AG10803 (cell line): Measurements from ENCODE around the gene EBF3.
"Not testable (repeated sequence)": the region's sequence is repeated elsewhere in the genome, so short reads cannot be mapped to it uniquely, and the experiment has no call there.

Source experiments
- DNase-seq: peaks from one replicate; pipeline ENCODE4 v3.0.0; 2010; ENCODE audit warnings: low read depth
- H3K4me3 ChIP-seq: 2 replicates; pipeline ENCODE4 v1.5.1; 2011; ENCODE audit warnings: mild to moderate bottlenecking, low read length, control low read depth
- TF ChIP-seq, protein P1 (sequence below): conservative IDR thresholded peaks from 2 replicates; pipeline ENCODE4 v1.5.1; 2011; ENCODE audit warnings: mild to moderate bottlenecking, low read length, control low read depth, inconsistent platforms

Gene EBF3

DNA sequence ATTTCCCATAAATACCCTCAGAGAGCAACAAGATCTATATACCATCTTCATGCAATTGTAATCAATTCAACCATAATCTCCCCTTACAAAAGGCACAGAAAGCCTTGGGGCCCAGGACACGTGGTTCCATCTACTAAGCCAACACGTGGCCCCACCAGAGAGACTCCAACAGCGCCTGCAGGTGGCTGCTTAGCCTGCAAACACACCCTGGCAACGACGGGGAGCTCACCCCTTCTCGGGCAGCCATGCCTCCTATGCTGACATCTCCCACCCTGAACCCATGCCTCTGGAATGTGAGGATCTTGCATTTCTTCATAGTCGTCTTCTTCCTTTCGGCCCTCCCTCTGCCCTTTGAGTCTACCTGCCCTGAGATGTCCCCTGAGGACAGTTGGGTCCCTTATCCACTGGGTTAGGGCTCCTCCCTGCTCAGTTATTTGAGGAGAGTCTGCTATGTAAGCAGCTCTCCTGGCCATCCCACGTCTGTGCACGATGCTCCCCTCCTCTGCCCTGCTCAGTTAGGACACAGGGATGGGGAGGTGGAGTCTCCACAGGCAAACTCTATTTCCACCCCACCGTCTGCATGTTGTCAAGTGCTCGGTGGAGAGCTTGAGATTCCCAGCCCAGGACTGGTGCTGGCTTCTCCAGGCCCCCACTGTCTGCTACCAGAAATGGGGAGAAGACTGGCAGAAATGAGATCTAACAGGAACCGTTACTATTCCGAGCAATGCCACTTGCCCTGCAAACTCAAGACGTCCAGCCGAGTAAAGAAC is 36.5 kb downstream of the EBF3 start:
- TF ChIP-seq, protein P1, sequence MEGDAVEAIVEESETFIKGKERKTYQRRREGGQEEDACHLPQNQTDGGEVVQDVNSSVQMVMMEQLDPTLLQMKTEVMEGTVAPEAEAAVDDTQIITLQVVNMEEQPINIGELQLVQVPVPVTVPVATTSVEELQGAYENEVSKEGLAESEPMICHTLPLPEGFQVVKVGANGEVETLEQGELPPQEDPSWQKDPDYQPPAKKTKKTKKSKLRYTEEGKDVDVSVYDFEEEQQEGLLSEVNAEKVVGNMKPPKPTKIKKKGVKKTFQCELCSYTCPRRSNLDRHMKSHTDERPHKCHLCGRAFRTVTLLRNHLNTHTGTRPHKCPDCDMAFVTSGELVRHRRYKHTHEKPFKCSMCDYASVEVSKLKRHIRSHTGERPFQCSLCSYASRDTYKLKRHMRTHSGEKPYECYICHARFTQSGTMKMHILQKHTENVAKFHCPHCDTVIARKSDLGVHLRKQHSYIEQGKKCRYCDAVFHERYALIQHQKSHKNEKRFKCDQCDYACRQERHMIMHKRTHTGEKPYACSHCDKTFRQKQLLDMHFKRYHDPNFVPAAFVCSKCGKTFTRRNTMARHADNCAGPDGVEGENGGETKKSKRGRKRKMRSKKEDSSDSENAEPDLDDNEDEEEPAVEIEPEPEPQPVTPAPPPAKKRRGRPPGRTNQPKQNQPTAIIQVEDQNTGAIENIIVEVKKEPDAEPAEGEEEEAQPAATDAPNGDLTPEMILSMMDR = no peak
- no peak overlapping the region for H3K4me3 ChIP-seq
- DNase-seq = no peak

DNA sequence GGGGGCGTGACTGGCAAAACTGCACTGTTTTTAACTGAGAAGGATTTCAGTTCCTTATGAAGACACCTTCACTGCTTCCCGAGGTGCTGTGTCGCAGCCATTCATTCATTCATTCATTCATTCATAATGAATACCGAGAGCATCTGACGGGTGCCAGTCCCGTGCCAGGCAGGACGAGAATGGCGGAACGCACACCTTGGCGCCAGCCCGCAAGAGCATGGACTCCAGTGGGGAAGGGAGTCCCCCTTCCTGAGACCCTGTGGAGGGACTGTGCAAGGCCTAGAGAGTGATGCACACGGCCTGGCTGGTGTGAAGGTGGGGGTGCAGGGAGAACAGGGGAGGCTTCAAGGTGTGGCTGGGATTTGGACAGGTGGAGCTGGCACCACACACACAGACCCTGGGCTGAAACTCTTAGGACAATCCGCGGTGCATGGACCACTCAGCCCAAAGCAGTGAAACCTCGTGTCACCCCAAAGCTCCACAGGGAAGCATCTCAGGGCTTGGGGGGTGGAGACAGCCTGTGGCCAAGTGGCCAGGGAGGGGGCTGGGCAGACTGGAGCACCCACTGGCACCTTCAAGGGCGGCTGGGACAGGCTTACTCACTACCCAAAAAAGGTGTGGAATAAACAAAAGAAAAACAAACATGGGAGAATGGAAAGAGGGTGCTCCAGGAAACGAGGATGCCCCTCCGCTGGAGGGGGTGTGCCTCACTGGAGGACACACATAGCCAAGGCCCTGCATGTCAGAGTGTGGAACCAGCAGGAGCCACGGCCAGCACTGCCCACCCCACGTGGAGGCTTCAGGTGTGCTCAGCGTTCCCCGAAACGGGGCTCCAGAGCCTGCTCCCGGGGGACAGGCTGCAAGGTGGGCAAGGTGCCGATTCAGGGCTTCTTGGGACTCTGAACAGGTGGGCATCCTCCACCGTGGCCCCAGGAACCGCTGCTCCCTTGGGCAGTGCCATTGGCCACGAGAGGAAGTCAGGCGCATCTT is 37.7 kb downstream of the EBF3 start:
- H3K4me3 ChIP-seq = no peak overlapping the region
- TF ChIP-seq, protein P1 = no peak
- DNase-seq = no peak

DNA sequence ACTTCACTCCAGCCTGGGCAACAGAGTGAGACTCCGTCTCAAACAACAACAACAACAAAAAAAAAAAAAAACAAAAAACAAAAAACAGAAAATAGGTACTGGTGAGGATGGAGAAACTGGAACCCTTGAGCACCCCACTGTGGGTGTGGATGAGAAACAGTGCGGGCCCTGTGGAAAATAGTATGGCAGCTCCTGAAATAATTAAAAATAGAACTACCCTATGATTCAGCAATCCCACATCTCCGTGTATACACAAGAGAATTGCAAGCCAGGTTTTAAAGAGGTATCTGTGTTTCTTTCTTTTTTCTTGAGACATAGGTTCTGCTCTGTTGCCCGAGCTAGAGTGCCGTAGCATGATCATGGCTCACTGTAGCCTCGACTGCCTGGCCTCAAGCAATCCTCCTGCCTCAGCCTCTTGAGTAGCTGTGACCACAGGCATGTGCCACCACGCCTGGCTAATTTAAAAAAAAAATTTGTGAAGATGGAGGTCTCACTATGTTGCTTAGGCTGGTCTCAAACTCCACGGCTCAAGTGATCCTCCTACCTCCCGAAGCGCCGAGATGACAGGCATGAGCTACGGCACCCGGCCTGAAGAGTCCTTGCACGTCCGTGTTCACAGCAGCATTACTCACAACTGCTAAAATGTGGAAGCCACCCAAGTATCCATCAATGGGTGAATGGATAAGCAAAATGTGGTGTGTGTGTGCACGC is 39.5 kb downstream of the EBF3 start:
- no peak for DNase-seq
- TF ChIP-seq, protein P1 = no peak

DNA sequence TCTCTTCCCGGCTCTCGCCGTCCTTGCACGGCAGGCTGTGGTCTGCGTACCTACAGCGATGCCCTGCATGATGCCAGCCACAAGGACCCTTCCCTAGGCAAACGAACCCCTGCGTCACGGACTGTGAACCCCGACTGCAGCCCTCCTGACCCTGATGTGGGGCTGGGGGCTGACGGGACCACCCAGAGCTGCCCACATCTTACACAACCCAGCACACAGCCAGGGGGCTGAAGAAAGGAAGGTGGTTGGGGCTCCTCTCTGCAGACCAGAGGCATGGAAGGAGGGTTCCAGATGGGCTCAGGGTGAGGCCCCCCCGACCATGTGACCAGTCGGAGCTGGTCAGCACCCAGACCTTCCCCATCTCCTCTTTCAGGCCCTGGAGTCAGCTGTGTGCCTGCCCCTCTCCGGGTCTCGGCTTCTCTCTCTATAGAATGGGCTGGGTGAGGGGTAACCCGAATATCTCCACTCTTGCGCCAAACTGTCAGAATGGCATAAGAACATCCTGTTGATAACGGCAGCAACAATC is 41.4 kb downstream of the EBF3 start:
- TF ChIP-seq, protein P1 = no peak

More for the DNA sequence above, 39.5 kb downstream of the EBF3 start:
- H3K4me3 ChIP-seq = no peak overlapping the region

DNA sequence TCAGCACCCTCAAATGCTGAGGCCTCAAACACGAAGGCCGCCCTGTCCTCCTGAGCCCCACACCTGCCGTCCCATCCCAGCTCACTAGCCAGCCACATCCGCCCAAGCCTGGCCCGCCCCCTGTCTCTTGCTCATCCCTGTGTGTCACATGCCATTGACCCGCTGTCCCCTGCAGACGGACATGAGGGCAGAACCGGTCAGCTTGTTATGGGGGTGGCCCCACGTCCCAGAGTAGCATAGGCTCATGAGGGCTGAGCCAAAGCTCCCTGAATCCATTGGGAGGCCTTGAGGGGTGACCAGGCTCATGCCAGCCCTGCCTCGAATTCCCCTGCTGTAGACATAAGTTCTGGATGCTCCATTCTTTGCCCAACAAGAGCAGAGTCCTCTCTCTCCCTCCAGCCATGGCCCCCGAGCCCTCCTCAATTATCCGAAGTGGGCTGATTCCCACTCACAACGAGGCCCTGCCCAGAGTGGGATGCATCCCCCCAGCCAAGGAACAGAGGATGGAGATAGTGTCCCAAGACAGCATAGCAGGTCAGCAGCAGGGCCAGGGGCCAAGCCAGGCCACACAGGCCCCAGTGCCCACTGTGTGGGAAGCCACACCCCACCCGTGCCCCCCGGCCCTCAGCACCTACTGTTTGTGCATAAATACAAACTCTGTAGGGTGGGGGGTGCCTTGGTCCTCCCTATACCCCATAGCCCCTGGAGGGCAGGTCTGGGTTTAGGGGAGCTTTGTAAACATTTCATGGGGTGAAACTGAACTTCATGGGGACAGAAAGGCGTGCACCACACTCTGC is 42.1 kb downstream of the EBF3 start:
- no peak for DNase-seq
- no peak overlapping the region for H3K4me3 ChIP-seq
- TF ChIP-seq, protein P1 = no peak

More for the DNA sequence above, 41.4 kb downstream of the EBF3 start:
- H3K4me3 ChIP-seq = no peak overlapping the region
- DNase-seq = no peak

DNA sequence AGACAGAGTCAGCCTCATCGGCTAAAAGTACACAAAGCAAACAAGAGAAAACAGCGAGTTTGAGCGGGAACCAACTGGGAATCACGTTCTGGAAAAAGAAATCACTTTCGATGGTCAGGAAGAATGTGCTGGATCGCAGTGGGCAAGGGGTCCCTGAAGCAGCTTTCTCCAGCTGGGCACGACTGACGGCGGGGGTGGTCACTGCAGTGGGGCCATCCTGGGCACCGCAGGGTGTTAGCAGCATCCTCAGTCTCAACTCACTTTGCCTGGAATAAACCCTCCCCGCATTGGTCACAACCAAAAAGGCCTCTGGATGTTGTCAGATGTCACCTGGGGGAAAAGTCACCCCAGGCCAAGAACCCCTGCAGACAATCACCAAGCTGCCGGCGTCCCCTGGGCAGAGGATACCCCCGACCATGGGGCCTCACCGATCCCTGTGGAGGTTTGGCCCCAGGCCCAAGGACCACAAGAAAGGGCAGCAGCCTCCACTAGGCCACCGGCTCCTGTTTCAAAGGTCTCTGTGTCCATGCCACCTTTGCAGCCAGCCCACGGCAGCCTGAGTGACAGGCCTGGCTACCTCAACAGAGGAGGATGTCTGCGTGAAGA is 42.9 kb downstream of the EBF3 start:
- no peak overlapping the region for H3K4me3 ChIP-seq
- no peak for DNase-seq
- TF ChIP-seq, protein P1 = no peak

DNA sequence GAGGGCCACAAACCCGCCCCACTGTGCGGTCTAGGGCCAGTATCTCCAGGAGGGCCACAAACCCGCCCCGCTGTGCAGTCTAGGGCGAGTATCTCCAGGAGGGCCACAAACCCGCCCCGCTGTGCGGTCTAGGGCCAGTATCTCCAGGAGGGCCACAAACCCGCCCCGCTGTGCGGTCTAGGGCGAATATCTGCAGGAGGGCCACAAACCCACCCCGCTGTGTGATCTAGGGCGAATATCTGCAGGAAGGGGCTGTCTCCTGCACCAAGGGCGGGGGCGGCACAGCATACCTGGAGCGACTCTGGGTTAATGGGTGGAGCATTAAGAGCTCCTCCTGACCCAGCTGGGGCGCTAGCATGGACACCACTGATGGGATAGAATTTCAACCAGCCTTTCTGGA is 43.9 kb downstream of the EBF3 start:
- not testable (repeated sequence) for DNase-seq, H3K4me3 ChIP-seq
